Neural cell (in vitro differentiated cells): Measurements from ENCODE around the gene ITLN2.

Experiments used
- EP300 ChIP-seq: fragments of 450-650 bp; conservative IDR thresholded peaks from 2 replicates; pipeline ENCODE4 v1.6.1; 2014; ENCODE audit warnings: antibody characterized with exemption, mild to moderate bottlenecking, moderate library complexity; ENCODE audit not compliant: poor library complexity, severe bottlenecking
- EZH2 ChIP-seq: fragments of 200-600, 300-800 bp; shearing (Covaris generic), sonication (generic); IDR thresholded peaks from 2 replicates; pipeline ENCODE4 v1.6.1; 2014; ENCODE audit warnings: antibody characterized with exemption, low read length, borderline replicate concordance, mild to moderate bottlenecking; ENCODE audit not compliant: insufficient read depth, poor library complexity, severe bottlenecking
- MXI1 ChIP-seq: fragments of 450-650 bp; conservative IDR thresholded peaks from 2 replicates; pipeline ENCODE4 v1.6.1; 2014; ENCODE audit warnings: antibody characterized with exemption, mild to moderate bottlenecking; ENCODE audit not compliant: poor library complexity, severe bottlenecking
- POLR2AphosphoS5 ChIP-seq: IDR thresholded peaks from 2 replicates; pipeline ENCODE4 v1.6.1; 2012
- RAD21 ChIP-seq: fragments of 450-650 bp; conservative IDR thresholded peaks from 2 replicates; pipeline ENCODE4 v1.6.1; 2014; ENCODE audit warnings: antibody characterized with exemption, mild to moderate bottlenecking, moderate library complexity
- TAF1 ChIP-seq: IDR thresholded peaks from 2 replicates; pipeline ENCODE4 v1.6.1; 2012; ENCODE audit warnings: low read depth
- TF ChIP-seq, protein P1 (sequence below): fragments of 450-650 bp; IDR thresholded peaks from 2 replicates; pipeline ENCODE4 v1.5.1; 2014; ENCODE audit warnings: antibody characterized with exemption, mild to moderate bottlenecking, moderate library complexity; ENCODE audit not compliant: poor library complexity, severe bottlenecking
- TF ChIP-seq, protein P2 (sequence below): IDR thresholded peaks from 2 replicates; pipeline ENCODE4 v1.6.1; 2012; ENCODE audit warnings: borderline replicate concordance

DNA sequence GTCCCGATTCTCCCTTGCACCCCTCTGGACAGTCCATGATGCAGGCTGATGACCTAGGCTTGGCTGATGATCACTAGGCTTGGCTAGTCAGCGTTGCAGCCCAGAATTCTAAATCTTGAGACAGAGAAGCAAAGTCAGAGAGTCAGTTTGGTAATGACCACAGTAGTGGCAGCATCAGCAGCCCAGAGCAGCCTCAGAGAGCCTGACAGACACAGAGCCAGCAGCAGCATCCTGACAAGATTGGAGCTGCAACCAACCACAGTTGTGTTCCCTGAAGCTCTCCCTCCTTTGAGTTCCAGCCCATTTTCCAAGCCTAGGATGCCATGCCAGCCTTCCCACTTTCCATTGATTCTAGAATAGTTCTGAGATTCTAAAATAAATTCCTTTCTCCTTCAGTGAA is 52.8 kb downstream of the ITLN2 start:
- TF ChIP-seq, protein P1, sequence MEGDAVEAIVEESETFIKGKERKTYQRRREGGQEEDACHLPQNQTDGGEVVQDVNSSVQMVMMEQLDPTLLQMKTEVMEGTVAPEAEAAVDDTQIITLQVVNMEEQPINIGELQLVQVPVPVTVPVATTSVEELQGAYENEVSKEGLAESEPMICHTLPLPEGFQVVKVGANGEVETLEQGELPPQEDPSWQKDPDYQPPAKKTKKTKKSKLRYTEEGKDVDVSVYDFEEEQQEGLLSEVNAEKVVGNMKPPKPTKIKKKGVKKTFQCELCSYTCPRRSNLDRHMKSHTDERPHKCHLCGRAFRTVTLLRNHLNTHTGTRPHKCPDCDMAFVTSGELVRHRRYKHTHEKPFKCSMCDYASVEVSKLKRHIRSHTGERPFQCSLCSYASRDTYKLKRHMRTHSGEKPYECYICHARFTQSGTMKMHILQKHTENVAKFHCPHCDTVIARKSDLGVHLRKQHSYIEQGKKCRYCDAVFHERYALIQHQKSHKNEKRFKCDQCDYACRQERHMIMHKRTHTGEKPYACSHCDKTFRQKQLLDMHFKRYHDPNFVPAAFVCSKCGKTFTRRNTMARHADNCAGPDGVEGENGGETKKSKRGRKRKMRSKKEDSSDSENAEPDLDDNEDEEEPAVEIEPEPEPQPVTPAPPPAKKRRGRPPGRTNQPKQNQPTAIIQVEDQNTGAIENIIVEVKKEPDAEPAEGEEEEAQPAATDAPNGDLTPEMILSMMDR: no peak
- TF ChIP-seq EZH2 (no peak), MXI1 (no peak), RAD21 (no peak), POLR2AphosphoS5 (no peak), EP300 (no peak), TAF1 (no peak)
- TF ChIP-seq, protein P2, sequence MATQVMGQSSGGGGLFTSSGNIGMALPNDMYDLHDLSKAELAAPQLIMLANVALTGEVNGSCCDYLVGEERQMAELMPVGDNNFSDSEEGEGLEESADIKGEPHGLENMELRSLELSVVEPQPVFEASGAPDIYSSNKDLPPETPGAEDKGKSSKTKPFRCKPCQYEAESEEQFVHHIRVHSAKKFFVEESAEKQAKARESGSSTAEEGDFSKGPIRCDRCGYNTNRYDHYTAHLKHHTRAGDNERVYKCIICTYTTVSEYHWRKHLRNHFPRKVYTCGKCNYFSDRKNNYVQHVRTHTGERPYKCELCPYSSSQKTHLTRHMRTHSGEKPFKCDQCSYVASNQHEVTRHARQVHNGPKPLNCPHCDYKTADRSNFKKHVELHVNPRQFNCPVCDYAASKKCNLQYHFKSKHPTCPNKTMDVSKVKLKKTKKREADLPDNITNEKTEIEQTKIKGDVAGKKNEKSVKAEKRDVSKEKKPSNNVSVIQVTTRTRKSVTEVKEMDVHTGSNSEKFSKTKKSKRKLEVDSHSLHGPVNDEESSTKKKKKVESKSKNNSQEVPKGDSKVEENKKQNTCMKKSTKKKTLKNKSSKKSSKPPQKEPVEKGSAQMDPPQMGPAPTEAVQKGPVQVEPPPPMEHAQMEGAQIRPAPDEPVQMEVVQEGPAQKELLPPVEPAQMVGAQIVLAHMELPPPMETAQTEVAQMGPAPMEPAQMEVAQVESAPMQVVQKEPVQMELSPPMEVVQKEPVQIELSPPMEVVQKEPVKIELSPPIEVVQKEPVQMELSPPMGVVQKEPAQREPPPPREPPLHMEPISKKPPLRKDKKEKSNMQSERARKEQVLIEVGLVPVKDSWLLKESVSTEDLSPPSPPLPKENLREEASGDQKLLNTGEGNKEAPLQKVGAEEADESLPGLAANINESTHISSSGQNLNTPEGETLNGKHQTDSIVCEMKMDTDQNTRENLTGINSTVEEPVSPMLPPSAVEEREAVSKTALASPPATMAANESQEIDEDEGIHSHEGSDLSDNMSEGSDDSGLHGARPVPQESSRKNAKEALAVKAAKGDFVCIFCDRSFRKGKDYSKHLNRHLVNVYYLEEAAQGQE: no peak
